ENCODE results near the gene CPLANE2. TPM values are rescaled to one million over a fixed set of nuclear protein-coding genes. Genes with fewer than 3 reads are reported as not detected.

Gene CPLANE2, protein sequence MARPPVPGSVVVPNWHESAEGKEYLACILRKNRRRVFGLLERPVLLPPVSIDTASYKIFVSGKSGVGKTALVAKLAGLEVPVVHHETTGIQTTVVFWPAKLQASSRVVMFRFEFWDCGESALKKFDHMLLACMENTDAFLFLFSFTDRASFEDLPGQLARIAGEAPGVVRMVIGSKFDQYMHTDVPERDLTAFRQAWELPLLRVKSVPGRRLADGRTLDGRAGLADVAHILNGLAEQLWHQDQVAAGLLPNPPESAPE
- total RNA-seq: 11.5 and 14.0 TPM in 2 replicates

DNA sequence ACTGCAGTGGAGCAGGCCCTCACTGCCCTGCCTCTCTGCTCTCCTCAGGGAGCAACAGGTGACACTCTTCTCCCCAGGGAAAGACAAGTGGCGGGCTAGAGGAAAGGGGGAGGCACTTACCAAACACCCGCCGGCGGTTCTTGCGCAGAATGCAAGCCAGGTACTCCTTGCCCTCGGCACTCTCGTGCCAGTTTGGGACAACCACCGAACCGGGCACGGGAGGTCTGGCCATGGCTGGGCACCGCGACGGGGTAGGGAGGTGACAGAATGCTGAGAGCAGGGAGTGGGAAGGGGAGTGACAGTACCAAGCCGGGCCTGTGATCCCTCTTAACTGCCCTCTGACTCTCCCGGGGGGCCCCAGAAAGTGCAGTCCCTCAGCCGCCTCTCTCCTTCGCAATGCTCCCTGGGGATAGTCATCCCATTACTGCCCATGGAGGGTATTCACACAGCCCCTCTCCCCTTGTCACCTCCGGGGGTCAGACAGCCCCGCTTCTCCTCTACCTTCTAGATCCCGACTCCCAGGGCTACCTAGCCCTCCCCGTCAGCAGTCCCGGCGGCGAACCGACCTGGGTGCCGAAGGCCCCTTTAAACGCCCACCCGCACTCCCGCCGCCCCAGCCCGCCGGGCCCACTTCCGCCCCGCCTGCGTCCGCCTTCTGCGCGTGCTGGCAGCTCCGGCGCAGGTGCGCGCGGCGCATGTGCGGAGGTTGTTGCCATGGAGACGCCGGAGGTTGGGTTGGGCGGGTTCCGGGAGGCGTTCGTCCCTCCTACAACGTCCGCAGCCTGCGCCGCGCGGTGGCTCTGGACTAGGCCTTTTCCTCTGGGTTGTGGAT lies at the start of gene CPLANE2:
Gene CPLANE2, minus strand, starts transcription at position 673 of the 832 bp plus-strand sequence. Its CDS starts 441 bp downstream, at position 232.

DNA sequence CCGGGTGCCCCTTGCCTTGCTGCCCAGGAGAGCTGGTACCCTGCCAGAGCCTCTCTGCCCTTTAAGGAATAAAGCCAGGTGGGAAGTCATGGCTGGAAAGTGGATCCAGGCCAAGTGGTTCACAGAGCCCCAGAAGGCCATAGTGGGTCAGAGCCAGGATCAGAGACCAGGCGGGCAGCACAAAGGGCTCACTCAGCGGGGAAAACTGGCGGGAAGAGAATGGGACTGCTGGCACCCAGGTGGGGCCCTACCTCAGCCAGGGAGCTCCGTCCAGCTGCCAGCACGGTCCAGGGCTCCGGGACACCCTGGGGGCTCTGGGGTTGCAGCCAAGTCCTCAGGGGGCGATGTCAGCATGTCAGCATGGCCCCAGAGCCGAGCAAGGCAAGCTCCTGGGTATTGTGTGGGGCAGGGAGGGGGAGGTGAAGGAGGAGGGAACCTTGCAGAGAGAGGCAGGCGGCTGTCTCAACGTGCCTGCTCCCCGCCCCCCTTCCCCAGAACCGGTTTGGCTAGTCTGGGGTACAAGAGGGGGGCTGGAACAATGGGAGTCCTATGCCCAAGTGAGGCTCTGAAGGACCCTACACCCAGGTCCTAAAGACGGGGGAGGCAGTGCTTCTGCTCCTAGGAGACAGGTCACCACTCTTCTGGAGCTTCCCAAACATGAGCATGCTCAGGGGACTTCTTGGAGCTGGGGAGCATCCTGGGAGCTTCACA lies 24.6 kb downstream of the CPLANE2 start, which contains the start of gene ARHGEF19:
Gene ARHGEF19, minus strand, starts transcription at position 402 of the 711 bp plus-strand sequence. CDS start 3,598 bp downstream, outside the sequence.

Other genes with a start within 250 kb of the CPLANE2 start
- under 0.01 TPM in 1 of 2 replicates, not detected in the other for gene SRARP, start 232.9 kb downstream of the CPLANE2 start, total RNA-seq
- gene HSPB7, start 219.1 kb downstream of the CPLANE2 start, total RNA-seq: 3.8 and 14.5 TPM in 2 replicates
- gene CLCNKA, start 215.1 kb downstream of the CPLANE2 start, total RNA-seq: 0.09 TPM in 1 of 2 replicates, not detected in the other
- 0.09 and 0.14 TPM in 2 replicates for gene CLCNKB, start 193.4 kb downstream of the CPLANE2 start, total RNA-seq
- under 0.01 and 0.09 TPM in 2 replicates for gene FAM131C, start 163.5 kb downstream of the CPLANE2 start, total RNA-seq
- 7.0 and 11.7 TPM in 2 replicates for gene EPHA2, start 81.1 kb downstream of the CPLANE2 start, total RNA-seq
- 3.7 and 5.5 TPM in 2 replicates for gene ARHGEF19, start 24.5 kb downstream of the CPLANE2 start, total RNA-seq
- 7.1 and 11.9 TPM in 2 replicates for gene FBXO42, start 115.3 kb upstream of the CPLANE2 start, total RNA-seq
- gene SZRD1, start 130.1 kb upstream of the CPLANE2 start, total RNA-seq: 13.4 and 21.3 TPM in 2 replicates
- gene SPATA21, start 200.2 kb upstream of the CPLANE2 start, total RNA-seq: not detected in 2 replicates
- 65.0 and 76.4 TPM in 2 replicates for gene NECAP2, start 203.5 kb upstream of the CPLANE2 start, total RNA-seq